ENCODE results near the gene CEP120.
"Not testable (repeated sequence)": the region's sequence is repeated elsewhere in the genome, so short reads cannot be mapped to it uniquely, and the experiment has no call there.

The CEP120 gene

DNA sequence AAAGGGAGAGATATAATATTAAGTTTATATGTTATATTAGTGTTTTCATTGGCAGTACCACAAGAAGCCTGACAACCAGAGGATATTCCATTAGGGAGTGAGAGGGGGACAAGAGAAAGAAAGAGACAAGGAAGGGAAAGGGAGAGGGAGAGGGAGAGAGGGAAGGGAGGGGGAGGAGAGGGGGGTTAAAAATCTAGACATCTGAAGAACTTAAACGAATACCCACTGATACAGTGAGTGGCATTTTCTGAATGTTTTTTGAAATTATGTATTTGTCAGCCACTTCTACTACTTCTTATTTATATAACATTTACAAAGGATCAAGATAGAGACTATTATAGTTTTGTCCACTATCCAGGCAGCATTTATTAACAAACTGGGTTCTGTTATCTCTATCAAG, 11.6 kb upstream of the CEP120 start:
- no peak overlapping the region for H3K4me3 ChIP-seq (ENCODE audit: severe bottlenecking)
- no peak for DNase-seq (ENCODE audit: low spot score)
- no peak for ATAC-seq (ENCODE audit: low read depth)
- H3K27ac ChIP-seq (ENCODE audit: poor library complexity, severe bottlenecking), result no peak overlapping the region
- TF ChIP-seq, protein P1, sequence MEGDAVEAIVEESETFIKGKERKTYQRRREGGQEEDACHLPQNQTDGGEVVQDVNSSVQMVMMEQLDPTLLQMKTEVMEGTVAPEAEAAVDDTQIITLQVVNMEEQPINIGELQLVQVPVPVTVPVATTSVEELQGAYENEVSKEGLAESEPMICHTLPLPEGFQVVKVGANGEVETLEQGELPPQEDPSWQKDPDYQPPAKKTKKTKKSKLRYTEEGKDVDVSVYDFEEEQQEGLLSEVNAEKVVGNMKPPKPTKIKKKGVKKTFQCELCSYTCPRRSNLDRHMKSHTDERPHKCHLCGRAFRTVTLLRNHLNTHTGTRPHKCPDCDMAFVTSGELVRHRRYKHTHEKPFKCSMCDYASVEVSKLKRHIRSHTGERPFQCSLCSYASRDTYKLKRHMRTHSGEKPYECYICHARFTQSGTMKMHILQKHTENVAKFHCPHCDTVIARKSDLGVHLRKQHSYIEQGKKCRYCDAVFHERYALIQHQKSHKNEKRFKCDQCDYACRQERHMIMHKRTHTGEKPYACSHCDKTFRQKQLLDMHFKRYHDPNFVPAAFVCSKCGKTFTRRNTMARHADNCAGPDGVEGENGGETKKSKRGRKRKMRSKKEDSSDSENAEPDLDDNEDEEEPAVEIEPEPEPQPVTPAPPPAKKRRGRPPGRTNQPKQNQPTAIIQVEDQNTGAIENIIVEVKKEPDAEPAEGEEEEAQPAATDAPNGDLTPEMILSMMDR (IDR thresholded peaks at IDR 0.05; ENCODE audit: poor library complexity, severe bottlenecking), result no peak
- no peaks in the 10 kb centered on the region for H3K36me3 ChIP-seq (ENCODE audit: low read depth)
- peaks cover 1% of the 10 kb centered on the region for H3K4me1 ChIP-seq (ENCODE audit: insufficient read depth, poor library complexity, severe bottlenecking)
- no peaks in the 10 kb centered on the region for H3K27me3 ChIP-seq (ENCODE audit: insufficient read depth, poor library complexity, severe bottlenecking)
- no peaks in the 10 kb centered on the region for H3K9me3 ChIP-seq (ENCODE audit: severe bottlenecking)

DNA sequence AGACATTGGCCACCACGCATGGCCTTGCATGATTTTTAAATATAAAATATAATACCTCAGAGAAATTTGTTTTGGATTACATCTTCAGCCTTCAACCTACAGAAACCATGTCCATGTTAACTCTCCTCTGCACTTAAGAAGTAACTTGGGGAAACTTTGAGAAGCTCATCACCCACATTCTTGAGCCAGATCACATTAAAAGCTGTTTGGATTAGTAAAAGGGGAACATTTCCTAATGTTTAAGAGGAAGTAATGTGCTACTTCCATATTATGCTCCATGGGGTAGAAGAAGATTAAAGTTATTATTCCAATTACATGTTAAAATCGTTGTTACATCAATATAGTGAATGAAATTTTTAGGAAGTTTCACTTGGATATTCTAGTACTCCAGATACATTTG, 10.4 kb upstream of the CEP120 start:
- DNase-seq (ENCODE audit: low spot score), result no peak
- TF ChIP-seq, protein P1 (IDR thresholded peaks at IDR 0.05; ENCODE audit: poor library complexity, severe bottlenecking), result no peak
- peaks cover 13% of the 10 kb centered on the region for H3K4me1 ChIP-seq (ENCODE audit: insufficient read depth, poor library complexity, severe bottlenecking)
- H3K27ac ChIP-seq (ENCODE audit: poor library complexity, severe bottlenecking), result no peak overlapping the region
- H3K27me3 ChIP-seq (ENCODE audit: insufficient read depth, poor library complexity, severe bottlenecking), result no peaks in the 10 kb centered on the region
- H3K4me3 ChIP-seq (ENCODE audit: severe bottlenecking), result no peak overlapping the region
- no peaks in the 10 kb centered on the region for H3K36me3 ChIP-seq (ENCODE audit: low read depth)
- H3K9me3 ChIP-seq (ENCODE audit: severe bottlenecking), result no peaks in the 10 kb centered on the region
- no peak for ATAC-seq (ENCODE audit: low read depth)

DNA sequence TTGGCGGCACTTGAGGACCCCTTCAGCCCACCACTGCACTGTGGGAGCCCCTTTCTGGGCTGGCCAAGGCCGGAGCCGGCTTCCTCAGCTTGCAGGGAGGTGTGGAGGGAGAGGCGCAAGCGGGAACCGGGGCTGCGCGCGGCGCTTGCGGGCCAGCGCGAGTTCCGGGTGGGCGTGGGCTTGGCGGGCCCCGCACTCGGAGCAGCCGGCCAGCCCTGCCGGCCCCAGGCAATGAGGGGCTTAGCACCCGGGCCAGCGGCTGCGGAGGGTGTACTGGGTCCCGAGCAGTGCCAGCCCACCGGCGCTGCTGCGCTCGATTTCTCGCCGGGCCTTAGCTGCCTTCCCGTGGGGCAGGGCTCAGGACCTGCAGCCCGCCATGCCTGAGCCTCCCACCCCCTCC, 7.2 kb upstream of the CEP120 start:
- Histone ChIP-seq H3K27ac (ENCODE audit: poor library complexity, severe bottlenecking) (peak overlapping the region; percentile 84), H3K4me3 (ENCODE audit: severe bottlenecking) (peak overlapping the region; percentile 19), H3K4me1 (ENCODE audit: insufficient read depth, poor library complexity, severe bottlenecking) (peaks cover 15% of the 10 kb centered on the region)
- not testable (repeated sequence) for H3K9me3 ChIP-seq (ENCODE audit: severe bottlenecking); H3K36me3 ChIP-seq (ENCODE audit: low read depth); DNase-seq (ENCODE audit: low spot score); ATAC-seq (ENCODE audit: low read depth); H3K27me3 ChIP-seq (ENCODE audit: insufficient read depth, poor library complexity, severe bottlenecking)

DNA sequence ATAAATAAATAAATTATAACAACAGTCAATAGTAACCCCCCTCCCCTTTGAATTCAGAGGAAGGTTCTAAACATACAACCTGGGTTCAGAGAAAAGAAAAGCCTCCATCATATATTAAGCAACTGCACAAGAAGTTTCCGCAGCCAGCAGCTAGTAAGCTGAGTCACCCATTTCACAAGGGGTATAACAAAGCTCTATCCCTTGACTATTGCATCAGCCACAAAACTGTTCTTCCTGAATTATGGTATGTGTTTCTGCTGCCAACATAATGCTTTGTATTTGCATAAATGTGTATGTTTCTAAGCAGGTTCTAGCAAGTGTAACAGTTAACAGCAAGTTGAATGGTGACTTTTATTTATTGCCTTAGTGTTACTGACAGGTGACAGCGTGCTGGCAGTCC, 6.8 kb upstream of the CEP120 start:
- peak overlapping the region; percentile 84 for H3K27ac ChIP-seq (ENCODE audit: poor library complexity, severe bottlenecking)
- TF ChIP-seq, protein P1 (IDR thresholded peaks at IDR 0.05; ENCODE audit: poor library complexity, severe bottlenecking), result no peak
- no peaks in the 10 kb centered on the region for H3K9me3 ChIP-seq (ENCODE audit: severe bottlenecking)
- H3K4me1 ChIP-seq (ENCODE audit: insufficient read depth, poor library complexity, severe bottlenecking), result peaks cover 15% of the 10 kb centered on the region
- ATAC-seq (ENCODE audit: low read depth) (peak; percentile 95), DNase-seq (ENCODE audit: low spot score) (peak; percentile 66)
- H3K36me3 ChIP-seq (ENCODE audit: low read depth), result no peaks in the 10 kb centered on the region
- H3K4me3 ChIP-seq (ENCODE audit: severe bottlenecking), result peak overlapping the region; percentile 19
- H3K27me3 ChIP-seq (ENCODE audit: insufficient read depth, poor library complexity, severe bottlenecking), result no peaks in the 10 kb centered on the region

DNA sequence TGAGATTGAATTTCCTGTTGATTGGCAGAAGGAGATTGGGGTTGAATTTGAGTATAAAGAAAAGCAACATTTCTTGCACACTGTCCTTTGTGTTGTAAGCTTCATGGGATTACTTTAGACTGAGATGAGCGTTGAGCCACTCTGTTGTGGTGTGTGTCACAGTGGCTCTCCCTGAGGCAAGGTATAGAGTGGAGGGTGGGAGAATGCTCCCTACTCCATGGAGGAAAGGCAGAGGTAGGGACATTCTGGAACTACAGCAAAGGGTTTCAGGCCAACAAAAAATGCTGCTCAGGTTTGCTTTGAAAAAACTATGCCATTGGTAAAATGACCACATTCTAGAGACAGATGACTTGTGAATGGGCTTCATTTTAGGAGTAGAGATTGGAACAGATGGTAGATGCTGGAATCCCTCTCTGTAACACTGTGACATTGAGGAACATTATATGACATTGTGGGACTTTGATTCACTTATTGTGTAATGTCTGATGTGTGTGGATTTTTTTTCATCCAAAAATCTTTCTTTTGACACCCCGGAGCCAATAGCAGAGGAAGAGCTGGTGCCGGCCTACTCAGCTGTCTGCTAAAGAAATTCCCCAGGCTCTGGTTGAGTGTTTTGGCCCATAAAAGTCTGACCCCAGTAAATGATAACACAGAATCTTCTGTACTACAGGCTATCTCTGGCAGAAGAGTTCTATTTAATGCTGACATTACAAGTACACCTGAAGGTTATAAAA, 6.2 kb upstream of the CEP120 start:
- ATAC-seq (ENCODE audit: low read depth) (peak; percentile 24), DNase-seq (ENCODE audit: low spot score) (no peak)
- Histone ChIP-seq H3K9me3 (ENCODE audit: severe bottlenecking) (no peaks in the 10 kb centered on the region), H3K36me3 (ENCODE audit: low read depth) (no peaks in the 10 kb centered on the region), H3K4me1 (ENCODE audit: insufficient read depth, poor library complexity, severe bottlenecking) (peaks cover 17% of the 10 kb centered on the region), H3K27ac (ENCODE audit: poor library complexity, severe bottlenecking) (peak overlapping the region; percentile 84), H3K27me3 (ENCODE audit: insufficient read depth, poor library complexity, severe bottlenecking) (no peaks in the 10 kb centered on the region), H3K4me3 (ENCODE audit: severe bottlenecking) (no peak overlapping the region)
- TF ChIP-seq, protein P1 (IDR thresholded peaks at IDR 0.05; ENCODE audit: poor library complexity, severe bottlenecking), result no peak
